K562 (cell line): ENCODE data around the gene AKR1A1. TPM values are rescaled to one million over a fixed set of nuclear protein-coding genes. Genes with fewer than 3 reads are reported as not detected.
A peak's percentile ranks its signal among the peaks of the same experiment; 100 is the strongest.

Experiments
- CCAR2 ChIP-seq: fragments of 200-400 bp; formaldehyde crosslinking; IDR thresholded peaks from 2 replicates; pipeline ENCODE4 v1.6.1; 2017; ENCODE audit warnings: mild to moderate bottlenecking, low read depth, low read length
- ETV5 ChIP-seq: sonication (generic); formaldehyde crosslinking; IDR thresholded peaks from 2 replicates; pipeline ENCODE4 v1.4.0; 2020; ENCODE audit warnings: low read depth, mild to moderate bottlenecking, missing genetic modification reagents
- HMGN3 ChIP-seq: IDR thresholded peaks from 2 replicates; pipeline ENCODE4 v1.6.1; 2011; ENCODE audit warnings: borderline replicate concordance, low read depth, mild to moderate bottlenecking, mixed read lengths, low read length; ENCODE audit not compliant: insufficient read length; ENCODE audit errors: extremely low read depth
- KDM5B ChIP-seq: fragments of 200-600 bp; sonication (generic); IDR thresholded peaks from 2 replicates; pipeline ENCODE4 v1.6.1; 2012; ENCODE audit warnings: low read depth, mild to moderate bottlenecking, moderate library complexity, low read length, control low read depth, inconsistent platforms; ENCODE audit not compliant: insufficient replicate concordance
- MCM5 ChIP-seq: fragments of 450-650 bp; IDR thresholded peaks from 2 replicates; pipeline ENCODE4 v1.6.1; 2016; ENCODE audit warnings: low read depth
- PHB2 ChIP-seq: fragments of 450-650 bp; IDR thresholded peaks from 2 replicates; pipeline ENCODE4 v1.6.1; 2017; ENCODE audit warnings: low read depth
- PHTF2 ChIP-seq: fragments of 250-450 bp; sonication (Bioruptor Pico); IDR thresholded peaks from 2 replicates; pipeline ENCODE4 v1.5.0; 2021; ENCODE audit warnings: mild to moderate bottlenecking
- RCOR1 ChIP-seq, 2 experiments: IDR thresholded peaks; 2 replicates each; pipeline ENCODE4 v1.6.1; 2012; ENCODE audit warnings: low read depth in 2 of 2, low read length in 2 of 2, borderline replicate concordance in 1 of 2, improper control_type of control experiment in 1 of 2
- SMARCB1 ChIP-seq: IDR thresholded peaks from 2 replicates; pipeline ENCODE4 v1.6.1; 2011; ENCODE audit warnings: improper control_type of control experiment, low read depth; ENCODE audit not compliant: insufficient read length
- TARDBP ChIP-seq: fragments of 450-650 bp; IDR thresholded peaks from 2 replicates; pipeline ENCODE4 v1.6.1; 2016
- TCF7L2 ChIP-seq: fragments of 150-350 bp; IDR thresholded peaks from 2 replicates; pipeline ENCODE4 v1.6.1; 2016; ENCODE audit warnings: low read depth, mild to moderate bottlenecking, low read length, moderate library complexity
- ZBTB1 ChIP-seq: sonication (generic); formaldehyde crosslinking; IDR thresholded peaks from 2 replicates; pipeline ENCODE4 v1.8.1; 2023; ENCODE audit warnings: missing genetic modification reagents, low read depth, mild to moderate bottlenecking, borderline replicate concordance
- ZNF140 ChIP-seq: fragments of 250-450 bp; sonication (Bioruptor Pico); IDR thresholded peaks from 2 replicates; pipeline ENCODE4 v1.8.0; 2021; ENCODE audit warnings: moderate library complexity, mild to moderate bottlenecking, inconsistent platforms
- ZNF695 ChIP-seq: fragments of 450-650 bp; formaldehyde crosslinking; IDR thresholded peaks from 2 replicates; pipeline ENCODE4 v1.4.0; 2020; ENCODE audit warnings: mild to moderate bottlenecking, moderate library complexity
- polyA plus RNA-seq, 8 experiments: library from polyadenylated mRNA; depleted of rRNA in 4 of 8; stranded (reverse) in 5 of 8; unstranded in 3 of 8; fragments of >200 nt; fragmentation: Nextera tagmentation in 2 of 8; fragmentation: Illumina TruSeq in 1 of 8; extraction: Ambion mirVana in 2 of 8; extraction: Trizol in 1 of 8; gene quantifications; 2 replicates each; pipeline versions ENCODE4 v1.2.1 to v1.2.3, GENCODE V29; 2011 to 2014; ENCODE audit warnings: inconsistent platforms in 1 of 8, missing spikeins in 1 of 8
- total RNA-seq, 7 experiments: library from RNA; depleted of rRNA in 6 of 7; stranded (reverse); fragments of >200 nt in 6 of 7; fragmentation: Illumina TruSeq in 2 of 7; extraction: Trizol in 2 of 7; gene quantifications; 2 replicates each; pipeline versions ENCODE4 v1.2.1 to v1.2.3, GENCODE V29; 2011 to 2021; ENCODE audit warnings: low replicate concordance in 1 of 7
- TF ChIP-seq, protein P1 (sequence below), 2 experiments: fragments of 150-350 bp in 1 of 2; IDR thresholded peaks; 2 replicates each; pipeline ENCODE4 v1.6.1; 2012 to 2016; ENCODE audit warnings: low read depth in 2 of 2, low read length in 2 of 2, mild to moderate bottlenecking in 1 of 2, moderate library complexity in 1 of 2
- TF ChIP-seq, protein P2 (sequence below): fragments of 450-650 bp; formaldehyde crosslinking; IDR thresholded peaks from 2 replicates; pipeline ENCODE4 v1.4.0; 2020; ENCODE audit warnings: mild to moderate bottlenecking, moderate library complexity
- TF ChIP-seq, protein P3 (sequence below): fragments of 250-450 bp; sonication (Bioruptor Pico); IDR thresholded peaks from 2 replicates; pipeline ENCODE4 v1.8.0; 2022; ENCODE audit warnings: inconsistent platforms, mild to moderate bottlenecking, moderate library complexity, borderline replicate concordance
- TF ChIP-seq, protein P4 (sequence below): sonication (generic); formaldehyde crosslinking; IDR thresholded peaks from 2 replicates; pipeline ENCODE4 v1.8.0; 2022; ENCODE audit warnings: missing genetic modification reagents, mild to moderate bottlenecking, borderline replicate concordance
- TF ChIP-seq, protein P5 (sequence below): fragments of 450-650 bp; IDR thresholded peaks from 2 replicates; pipeline ENCODE4 v1.6.1; 2016; ENCODE audit warnings: low read depth, mild to moderate bottlenecking, moderate library complexity

AKR1A1 gene
- total and polyA plus RNA-seq, 9 of the 15 experiments (the other 6 are each of a cell fraction or from before 2014, with no cell fraction given), result 68.6 to 211 (median 132) TPM

DNA sequence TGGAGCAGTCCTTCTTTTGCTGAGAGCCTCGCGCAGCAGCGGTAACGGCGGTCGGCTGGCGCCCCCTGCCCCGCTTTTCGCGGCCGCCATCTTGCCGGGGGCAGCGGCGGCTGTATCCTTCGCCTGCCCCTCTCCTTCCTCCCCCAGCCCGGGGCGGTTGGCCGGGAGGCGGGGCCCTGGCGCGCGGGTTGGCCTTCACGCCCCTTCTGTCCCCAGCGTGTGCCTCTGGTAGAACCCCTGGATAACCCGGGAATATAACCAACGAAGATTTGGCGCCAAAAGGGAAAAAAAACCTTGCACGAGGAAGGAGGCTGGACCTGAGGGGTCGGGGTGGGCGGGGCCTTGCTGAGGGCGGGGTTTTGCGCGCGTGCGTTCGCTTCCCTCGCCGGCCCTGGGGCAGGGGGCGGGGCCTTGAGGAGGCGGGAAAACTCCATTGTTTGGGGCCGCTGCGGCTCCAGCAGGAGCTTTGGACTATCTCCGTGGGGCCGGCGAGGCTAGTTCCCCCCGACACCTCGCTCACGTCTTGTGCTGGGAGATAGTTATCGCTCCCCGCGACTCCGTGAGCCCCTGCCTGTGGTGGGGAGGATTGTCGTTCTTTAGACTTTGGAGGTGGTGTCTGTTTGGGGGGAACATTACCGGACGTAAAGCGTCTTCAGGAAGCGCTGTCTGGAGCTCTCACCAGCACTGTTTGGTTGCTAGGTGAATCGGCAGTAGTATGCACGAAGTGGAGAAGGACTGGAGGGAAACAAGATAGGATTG is 33.9 kb downstream of the AKR1A1 start (continued):
- TF ChIP-seq ZBTB1 (CRISPR knock-in tag) (no peak; the same call in 1 of the 2 replicates), TCF7L2 (no peak), RCOR1 (IDR thresholded peaks at IDR 0.05; ENCODE audit: borderline replicate concordance in 1 of 2, low read depth in 2 of 2, low read length in 2 of 2) (no peak), CCAR2 (no peak), ZNF695 (CRISPR knock-in tag) (no peak), SMARCB1 (no peak), HMGN3 (peak; percentile 78), MCM5 (no peak), ETV5 (CRISPR knock-in tag) (0 out of 2 replicates have a peak, but pooled peaks have one; percentile 50), TARDBP (no peak), PHTF2 (CRISPR knock-in tag) (no peak), PHB2 (no peak), ZNF140 (CRISPR knock-in tag) (no peak), KDM5B (no peak)
- TF ChIP-seq, protein P1, sequence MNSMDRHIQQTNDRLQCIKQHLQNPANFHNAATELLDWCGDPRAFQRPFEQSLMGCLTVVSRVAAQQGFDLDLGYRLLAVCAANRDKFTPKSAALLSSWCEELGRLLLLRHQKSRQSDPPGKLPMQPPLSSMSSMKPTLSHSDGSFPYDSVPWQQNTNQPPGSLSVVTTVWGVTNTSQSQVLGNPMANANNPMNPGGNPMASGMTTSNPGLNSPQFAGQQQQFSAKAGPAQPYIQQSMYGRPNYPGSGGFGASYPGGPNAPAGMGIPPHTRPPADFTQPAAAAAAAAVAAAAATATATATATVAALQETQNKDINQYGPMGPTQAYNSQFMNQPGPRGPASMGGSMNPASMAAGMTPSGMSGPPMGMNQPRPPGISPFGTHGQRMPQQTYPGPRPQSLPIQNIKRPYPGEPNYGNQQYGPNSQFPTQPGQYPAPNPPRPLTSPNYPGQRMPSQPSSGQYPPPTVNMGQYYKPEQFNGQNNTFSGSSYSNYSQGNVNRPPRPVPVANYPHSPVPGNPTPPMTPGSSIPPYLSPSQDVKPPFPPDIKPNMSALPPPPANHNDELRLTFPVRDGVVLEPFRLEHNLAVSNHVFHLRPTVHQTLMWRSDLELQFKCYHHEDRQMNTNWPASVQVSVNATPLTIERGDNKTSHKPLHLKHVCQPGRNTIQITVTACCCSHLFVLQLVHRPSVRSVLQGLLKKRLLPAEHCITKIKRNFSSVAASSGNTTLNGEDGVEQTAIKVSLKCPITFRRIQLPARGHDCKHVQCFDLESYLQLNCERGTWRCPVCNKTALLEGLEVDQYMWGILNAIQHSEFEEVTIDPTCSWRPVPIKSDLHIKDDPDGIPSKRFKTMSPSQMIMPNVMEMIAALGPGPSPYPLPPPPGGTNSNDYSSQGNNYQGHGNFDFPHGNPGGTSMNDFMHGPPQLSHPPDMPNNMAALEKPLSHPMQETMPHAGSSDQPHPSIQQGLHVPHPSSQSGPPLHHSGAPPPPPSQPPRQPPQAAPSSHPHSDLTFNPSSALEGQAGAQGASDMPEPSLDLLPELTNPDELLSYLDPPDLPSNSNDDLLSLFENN (IDR thresholded peaks at IDR 0.05; ENCODE audit: low read depth in 2 of 2, low read length in 2 of 2), result 0 out of 4 replicates have a peak, but pooled peaks of 1 of the 2 experiments have one; percentile 4
- TF ChIP-seq, protein P2, sequence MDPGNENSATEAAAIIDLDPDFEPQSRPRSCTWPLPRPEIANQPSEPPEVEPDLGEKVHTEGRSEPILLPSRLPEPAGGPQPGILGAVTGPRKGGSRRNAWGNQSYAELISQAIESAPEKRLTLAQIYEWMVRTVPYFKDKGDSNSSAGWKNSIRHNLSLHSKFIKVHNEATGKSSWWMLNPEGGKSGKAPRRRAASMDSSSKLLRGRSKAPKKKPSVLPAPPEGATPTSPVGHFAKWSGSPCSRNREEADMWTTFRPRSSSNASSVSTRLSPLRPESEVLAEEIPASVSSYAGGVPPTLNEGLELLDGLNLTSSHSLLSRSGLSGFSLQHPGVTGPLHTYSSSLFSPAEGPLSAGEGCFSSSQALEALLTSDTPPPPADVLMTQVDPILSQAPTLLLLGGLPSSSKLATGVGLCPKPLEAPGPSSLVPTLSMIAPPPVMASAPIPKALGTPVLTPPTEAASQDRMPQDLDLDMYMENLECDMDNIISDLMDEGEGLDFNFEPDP (CRISPR knock-in tag), result no peak
- TF ChIP-seq, protein P3, sequence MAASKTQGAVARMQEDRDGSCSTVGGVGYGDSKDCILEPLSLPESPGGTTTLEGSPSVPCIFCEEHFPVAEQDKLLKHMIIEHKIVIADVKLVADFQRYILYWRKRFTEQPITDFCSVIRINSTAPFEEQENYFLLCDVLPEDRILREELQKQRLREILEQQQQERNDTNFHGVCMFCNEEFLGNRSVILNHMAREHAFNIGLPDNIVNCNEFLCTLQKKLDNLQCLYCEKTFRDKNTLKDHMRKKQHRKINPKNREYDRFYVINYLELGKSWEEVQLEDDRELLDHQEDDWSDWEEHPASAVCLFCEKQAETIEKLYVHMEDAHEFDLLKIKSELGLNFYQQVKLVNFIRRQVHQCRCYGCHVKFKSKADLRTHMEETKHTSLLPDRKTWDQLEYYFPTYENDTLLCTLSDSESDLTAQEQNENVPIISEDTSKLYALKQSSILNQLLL (CRISPR knock-in tag), result no peak
- TF ChIP-seq, protein P4, sequence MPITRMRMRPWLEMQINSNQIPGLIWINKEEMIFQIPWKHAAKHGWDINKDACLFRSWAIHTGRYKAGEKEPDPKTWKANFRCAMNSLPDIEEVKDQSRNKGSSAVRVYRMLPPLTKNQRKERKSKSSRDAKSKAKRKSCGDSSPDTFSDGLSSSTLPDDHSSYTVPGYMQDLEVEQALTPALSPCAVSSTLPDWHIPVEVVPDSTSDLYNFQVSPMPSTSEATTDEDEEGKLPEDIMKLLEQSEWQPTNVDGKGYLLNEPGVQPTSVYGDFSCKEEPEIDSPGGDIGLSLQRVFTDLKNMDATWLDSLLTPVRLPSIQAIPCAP (CRISPR knock-in tag), result peak; percentile 40; the same call in 1 of the 2 replicates
- TF ChIP-seq, protein P5, sequence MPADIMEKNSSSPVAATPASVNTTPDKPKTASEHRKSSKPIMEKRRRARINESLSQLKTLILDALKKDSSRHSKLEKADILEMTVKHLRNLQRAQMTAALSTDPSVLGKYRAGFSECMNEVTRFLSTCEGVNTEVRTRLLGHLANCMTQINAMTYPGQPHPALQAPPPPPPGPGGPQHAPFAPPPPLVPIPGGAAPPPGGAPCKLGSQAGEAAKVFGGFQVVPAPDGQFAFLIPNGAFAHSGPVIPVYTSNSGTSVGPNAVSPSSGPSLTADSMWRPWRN, result no peak
